MCF 10A (cell line): ENCODE data around the gene TNNT2. TPM values are rescaled to one million over a fixed set of nuclear protein-coding genes. Genes with fewer than 3 reads are reported as not detected.

Source experiments
- BruUV-seq: library from RNA; stranded (reverse); fragments of 400-500 nt; replicated peaks from 2 replicates; lab custom pipeline; 2021; lab: Mats Ljungman, UMichigan
- CTCF ChIA-PET: fragments of 300-600 bp; sonication (Branson Sonifier 250); formaldehyde crosslinking; extraction: SDS; loops from one replicate; lab custom pipeline; 2021; ENCODE audit warnings: antibody characterized with exemption, inconsistent platforms; lab: Yijun Ruan, JAX
- POLR2A ChIA-PET: fragments of 300-600, 350-650 bp; sonication (Branson Sonifier 250); formaldehyde crosslinking; extraction: SDS; loops from one replicate; lab custom pipeline; 2020; ENCODE audit warnings: antibody characterized with exemption, inconsistent platforms; lab: Yijun Ruan, JAX
- DNase-seq: peaks from one replicate; pipeline ENCODE4 v3.0.0-alpha.2; 2018; ENCODE audit not compliant: unreplicated experiment
- H3K27ac Mint-ChIP-seq: one replicate; pipeline ENCODE4 v1.8.0; 2022; ENCODE audit warnings: mild to moderate bottlenecking, low read depth, mixed read lengths; ENCODE audit not compliant: unreplicated experiment
- H3K27me3 Mint-ChIP-seq: one replicate; pipeline ENCODE4 v1.8.0; 2022; ENCODE audit warnings: mixed read lengths; ENCODE audit not compliant: insufficient read depth, unreplicated experiment
- H3K36me3 Mint-ChIP-seq: one replicate; pipeline ENCODE4 v1.8.0; 2022; ENCODE audit warnings: mild to moderate bottlenecking, moderate library complexity, mixed read lengths; ENCODE audit not compliant: insufficient read depth, unreplicated experiment
- H3K4me1 Mint-ChIP-seq: one replicate; pipeline ENCODE4 v1.8.0; 2022; ENCODE audit warnings: mixed read lengths; ENCODE audit not compliant: insufficient read depth, unreplicated experiment
- H3K4me3 Mint-ChIP-seq: one replicate; pipeline ENCODE4 v1.8.0; 2022; ENCODE audit warnings: mild to moderate bottlenecking, moderate library complexity, mixed read lengths; ENCODE audit not compliant: unreplicated experiment
- H3K9me3 Mint-ChIP-seq: one replicate; pipeline ENCODE4 v1.8.0; 2022; ENCODE audit warnings: mixed read lengths; ENCODE audit not compliant: unreplicated experiment
- CTCF ChIP-seq: fragments of 200-600 bp; IDR thresholded peaks from one replicate; pipeline ENCODE4 v1.8.0; 2022; ENCODE audit warnings: antibody characterized with exemption, mild to moderate bottlenecking; ENCODE audit not compliant: unreplicated experiment
- intact Hi-C: fragments of 100-400 bp; cut with micrococcal nuclease; formaldehyde crosslinking; loops from 2 replicates; pipeline ENCODE4 v1.14.1; 2022
- total RNA-seq: library from RNA; stranded (reverse); gene quantifications from 2 replicates; pipeline ENCODE4 v1.2.3, GENCODE V29; 2022

Gene TNNT2
- total RNA-seq, 1 experiment from 2014 or later: 0.37 TPM

GRCh38 chr1:201334325-201335173 is 42.9 kb downstream of the TNNT2 start:
- Mint-ChIP-seq H3K9me3 (no peaks in the 10 kb centered on the region), H3K27ac (no peak overlapping the region), H3K27me3 (no peaks in the 10 kb centered on the region), H3K36me3 (no peaks in the 10 kb centered on the region), H3K4me3 (no peak overlapping the region), H3K4me1 (peaks cover 11% of the 10 kb centered on the region)
- ChIA-PET POLR2A (interaction anchor here (0.7 to 2.4 kb wide), 11 partner anchors 8 to 75 kb away, joined by 3 to 13 read pairs (median 3); no protein-coding TSS in a partner anchor), CTCF (interaction anchor here (0.8 to 5.7 kb wide), 10 partner anchors 12 to 80 kb away, joined by 3 to 37 read pairs (median 8); no protein-coding TSS in a partner anchor)
- BruUV-seq: no TSS peak
- intact Hi-C loops: no loop called here
- no peak for DNase-seq
- TF ChIP-seq CTCF: no peak

GRCh38 chr1:201332616-201333335 is 44.7 kb downstream of the TNNT2 start:
- CTCF ChIA-PET: interaction anchor here (0.6 to 5.7 kb wide), 11 partner anchors 9 to 289 kb away, joined by 3 to 37 read pairs (median 3); no protein-coding TSS in a partner anchor
- POLR2A ChIA-PET: interaction anchor here (0.6 to 2.4 kb wide), 6 partner anchors 10 to 780 kb away, joined by 3 to 13 read pairs (median 4); no protein-coding TSS in a partner anchor
- no peaks in the 10 kb centered on the region for H3K27me3 Mint-ChIP-seq

GRCh38 chr1:201332021-201332420 is 45.5 kb downstream of the TNNT2 start:
- DNase-seq: no peak
- intact Hi-C loops: no loop called here
- CTCF ChIA-PET: interaction anchor here (0.6 to 5.7 kb wide), 3 partner anchors 9 to 288 kb away, joined by 3 to 37 read pairs (median 3); no protein-coding TSS in a partner anchor
- Mint-ChIP-seq H3K9me3 (no peaks in the 10 kb centered on the region), H3K36me3 (no peaks in the 10 kb centered on the region), H3K27ac (no peak overlapping the region), H3K4me1 (peaks cover 17% of the 10 kb centered on the region), H3K27me3 (no peaks in the 10 kb centered on the region), H3K4me3 (no peak overlapping the region)
- POLR2A ChIA-PET: interaction anchor here (2.4 kb wide), 1 partner anchor 21 kb away, joined by 13 read pairs; no protein-coding TSS in a partner anchor
- TF ChIP-seq CTCF: no peak
- BruUV-seq: no TSS peak

More at GRCh38 chr1:201332616-201333335, 44.7 kb downstream of the TNNT2 start:
- Mint-ChIP-seq H3K9me3 (no peaks in the 10 kb centered on the region), H3K4me1 (peaks cover 17% of the 10 kb centered on the region), H3K36me3 (no peaks in the 10 kb centered on the region), H3K27ac (no peak overlapping the region), H3K4me3 (no peak overlapping the region)
- TF ChIP-seq CTCF: no peak
- DNase-seq: no peak
- intact Hi-C loops: no loop called here
- BruUV-seq: no TSS peak
